HG02840 (cell line): ENCODE results near the gene PRLR.

Source experiments
- ATAC-seq: cut with Tn5 transposase; IDR thresholded peaks from one replicate; pipeline ENCODE4 v1.9.1; 2021; ENCODE audit warnings: mild to moderate bottlenecking, moderate library complexity, moderate number of reproducible peaks; ENCODE audit not compliant: unreplicated experiment, low FRiP score

Gene PRLR

GRCh38 chr5:35162848-35163709, 67.2 kb downstream of the PRLR start:
- no peak for ATAC-seq

GRCh38 chr5:35161652-35162273, 68.5 kb downstream of the PRLR start:
- no peak for ATAC-seq

- ATAC-seq = no peak
Observed at GRCh38 chr5:35160486-35161116, 69.7 kb downstream of the PRLR start.

- ATAC-seq = no peak
Observed at GRCh38 chr5:35159370-35159742, 70.9 kb downstream of the PRLR start.

- no peak for ATAC-seq
Observed at GRCh38 chr5:35158622-35159369, 71.5 kb downstream of the PRLR start.

GRCh38 chr5:35158204-35158603, 72.1 kb downstream of the PRLR start:
- ATAC-seq = no peak

GRCh38 chr5:35153375-35153932, 76.8 kb downstream of the PRLR start:
- no peak for ATAC-seq

- no peak for ATAC-seq
Observed at GRCh38 chr5:35152733-35153132, 77.6 kb downstream of the PRLR start.

GRCh38 chr5:35151146-35151920, 79.0 kb downstream of the PRLR start:
- no peak for ATAC-seq

- no peak for ATAC-seq
Observed at GRCh38 chr5:35149041-35149440, 81.2 kb downstream of the PRLR start.

GRCh38 chr5:35146406-35146805, 83.9 kb downstream of the PRLR start:
- no peak for ATAC-seq

GRCh38 chr5:35145691-35146317, 84.5 kb downstream of the PRLR start:
- no peak for ATAC-seq

GRCh38 chr5:35145012-35145411, 85.3 kb downstream of the PRLR start:
- no peak for ATAC-seq

- no peak for ATAC-seq
Observed at GRCh38 chr5:35143841-35144240, 86.4 kb downstream of the PRLR start.

GRCh38 chr5:35141739-35142138, 88.5 kb downstream of the PRLR start:
- no peak for ATAC-seq

GRCh38 chr5:35138232-35138631, 92.1 kb downstream of the PRLR start:
- ATAC-seq = no peak

GRCh38 chr5:35136386-35136785, 93.9 kb downstream of the PRLR start:
- no peak for ATAC-seq

GRCh38 chr5:35135239-35135700, 95.0 kb downstream of the PRLR start:
- no peak for ATAC-seq
